Trophoblast cell (in vitro differentiated cells and primary cell): Measurements from ENCODE around the gene PTH1R.

ENCODE experiments used
- DNase-seq, 2 donors: peaks; one replicate each; pipeline ENCODE4 v3.0.0-alpha.2; 2016
- H2AFZ ChIP-seq: 2 replicates; pipeline ENCODE4 v1.6.1; 2013; ENCODE audit warnings: low read length, moderate library complexity, mild to moderate bottlenecking; ENCODE audit not compliant: insufficient read depth, poor library complexity
- H2AK5ac ChIP-seq: 2 replicates; pipeline ENCODE4 v1.6.1; 2013; ENCODE audit warnings: mild to moderate bottlenecking, low read length
- H2BK120ac ChIP-seq: 2 replicates; pipeline ENCODE4 v1.6.1; 2013; ENCODE audit warnings: low read length, mild to moderate bottlenecking, moderate library complexity; ENCODE audit not compliant: insufficient read depth, poor library complexity
- H2BK12ac ChIP-seq: 2 replicates; pipeline ENCODE4 v1.6.1; 2013; ENCODE audit warnings: mild to moderate bottlenecking, low read length, moderate library complexity
- H2BK5ac ChIP-seq: 2 replicates; pipeline ENCODE4 v1.6.1; 2013; ENCODE audit warnings: low read length, low read depth, moderate library complexity, mild to moderate bottlenecking; ENCODE audit not compliant: poor library complexity
- H3K14ac ChIP-seq: 2 replicates; pipeline ENCODE4 v1.6.1; 2013; ENCODE audit warnings: mild to moderate bottlenecking, low read length
- H3K18ac ChIP-seq: 2 replicates; pipeline ENCODE4 v1.6.1; 2013; ENCODE audit warnings: mild to moderate bottlenecking, low read length
- H3K23ac ChIP-seq: 2 replicates; pipeline ENCODE4 v1.6.1; 2013; ENCODE audit warnings: low read length
- H3K27ac ChIP-seq: 2 replicates; pipeline ENCODE4 v1.5.1; 2013; ENCODE audit warnings: low read depth, mild to moderate bottlenecking, inconsistent platforms, low read length, moderate library complexity
- H3K27me3 ChIP-seq: 2 replicates; pipeline ENCODE4 v1.6.1; 2013; ENCODE audit warnings: inconsistent platforms, mild to moderate bottlenecking, low read length, moderate library complexity; ENCODE audit not compliant: insufficient read depth
- H3K36me3 ChIP-seq, 2 experiments: 1 replicate in 1 of 2; 2 replicates in 1 of 2; pipeline ENCODE4 v1.6.1; 2013; ENCODE audit warnings: low read length in 2 of 2, mild to moderate bottlenecking in 2 of 2, moderate library complexity in 1 of 2; ENCODE audit not compliant: insufficient read depth in 2 of 2, control insufficient read depth in 1 of 2
- H3K4ac ChIP-seq: 2 replicates; pipeline ENCODE4 v1.6.1; 2013; ENCODE audit warnings: low read depth, mild to moderate bottlenecking, low read length, moderate library complexity
- H3K4me1 ChIP-seq, 2 experiments: 1 replicate in 1 of 2; 2 replicates in 1 of 2; pipeline ENCODE4 v1.6.1; 2013; ENCODE audit warnings: low read length in 2 of 2, mild to moderate bottlenecking in 2 of 2, moderate library complexity in 1 of 2; ENCODE audit not compliant: insufficient read depth in 2 of 2, control insufficient read depth in 1 of 2
- H3K4me2 ChIP-seq: 2 replicates; pipeline ENCODE4 v1.6.1; 2013; ENCODE audit warnings: inconsistent platforms, mild to moderate bottlenecking, low read length, moderate library complexity
- H3K4me3 ChIP-seq: 2 replicates; pipeline ENCODE4 v1.5.1; 2013; ENCODE audit warnings: mild to moderate bottlenecking, low read depth, low read length, inconsistent platforms
- H3K79me1 ChIP-seq: one replicate; pipeline ENCODE4 v1.6.1; 2013; ENCODE audit warnings: low read length
- H3K79me2 ChIP-seq: 2 replicates; pipeline ENCODE4 v1.6.1; 2013; ENCODE audit warnings: low read length, mild to moderate bottlenecking; ENCODE audit not compliant: control insufficient read depth, insufficient read depth, poor library complexity
- H3K9ac ChIP-seq: 2 replicates; pipeline ENCODE4 v1.6.1; 2013; ENCODE audit warnings: mild to moderate bottlenecking, low read length
- H3K9me3 ChIP-seq: 2 replicates; pipeline ENCODE4 v1.6.1; 2013; ENCODE audit warnings: low read depth, mild to moderate bottlenecking, control low read depth, inconsistent platforms, low read length; ENCODE audit not compliant: insufficient read depth
- H4K12ac ChIP-seq: 2 replicates; pipeline ENCODE4 v1.6.1; 2013; ENCODE audit warnings: low read depth, mild to moderate bottlenecking, low read length, moderate library complexity
- H4K8ac ChIP-seq: 2 replicates; pipeline ENCODE4 v1.6.1; 2013; ENCODE audit warnings: low read depth, mild to moderate bottlenecking, low read length, moderate library complexity
- H4K91ac ChIP-seq: one replicate; pipeline ENCODE4 v1.6.1; 2013; ENCODE audit warnings: low read depth, mild to moderate bottlenecking, low read length, moderate library complexity
- WGBS: extraction: QIAGEN DNeasy Blood & Tissue Kit; methylation state at CpG from one replicate; pipeline ENCODE4 v1.1.7; 2013; ENCODE audit warnings: missing lambda C conversion rate; ENCODE audit not compliant: insufficient read length, insufficient coverage; ENCODE audit errors: extremely low coverage; 5-methylcytosine and 5-hydroxymethylcytosine counted together

Gene PTH1R

GRCh38 chr3:46938118-46938517, 60.6 kb downstream of the PTH1R start:
- H3K79me1 ChIP-seq, result peaks cover 3% of the 10 kb centered on the region

GRCh38 chr3:46939578-46940445, 62.3 kb downstream of the PTH1R start:
- Histone ChIP-seq H3K23ac (no peak overlapping the region), H2BK5ac (no peak overlapping the region), H3K9me3 (peaks cover 1% of the 10 kb centered on the region), H2AK5ac (no peak overlapping the region), H3K14ac (no peak overlapping the region), H3K79me2 (peaks cover 10% of the 10 kb centered on the region), H3K79me1 (peaks cover 7% of the 10 kb centered on the region), H3K4me3 (no peak overlapping the region), H4K91ac (no peak overlapping the region), H2BK12ac (no peak overlapping the region), H3K4me1 (peaks cover 34 to 41% of the 10 kb centered on the region in 2 experiments), H3K4ac (no peak overlapping the region), H4K12ac (no peak overlapping the region), H3K36me3 (peaks cover 40 to 46% of the 10 kb centered on the region in 2 experiments), H3K9ac (no peak overlapping the region), H3K4me2 (no peak overlapping the region), H3K27me3 (no peaks in the 10 kb centered on the region), H3K27ac (no peak overlapping the region), H2BK120ac (no peak overlapping the region), H3K18ac (no peak overlapping the region), H2AFZ (no peak overlapping the region), H4K8ac (no peak overlapping the region)
- no peak for DNase-seq
- WGBS, result no CpG with 5 or more reads among the region's 12 CpGs

More at GRCh38 chr3:46938118-46938517, 60.6 kb downstream of the PTH1R start:
- Histone ChIP-seq H3K9ac (no peak overlapping the region), H4K12ac (no peak overlapping the region), H3K27ac (no peak overlapping the region), H3K4me3 (no peak overlapping the region), H3K79me2 (peaks cover 7% of the 10 kb centered on the region), H4K91ac (no peak overlapping the region), H3K27me3 (no peaks in the 10 kb centered on the region), H3K4ac (no peak overlapping the region), H3K23ac (no peak overlapping the region), H3K4me1 (peaks cover 21 to 29% of the 10 kb centered on the region in 2 experiments), H3K14ac (no peak overlapping the region), H2BK12ac (no peak overlapping the region), H2AFZ (no peak overlapping the region), H2BK120ac (no peak overlapping the region), H2AK5ac (no peak overlapping the region), H2BK5ac (no peak overlapping the region), H3K4me2 (no peak overlapping the region), H3K9me3 (peaks cover 1% of the 10 kb centered on the region), H3K18ac (no peak overlapping the region), H4K8ac (no peak overlapping the region), H3K36me3 (peaks cover 47 to 55% of the 10 kb centered on the region in 2 experiments)
- no CpG with 5 or more reads among the region's 2 CpGs for whole genome bisulfite sequencing
- DNase-seq, result no peak

- no peak for DNase-seq
- Histone ChIP-seq H3K9ac (no peak overlapping the region), H3K36me3 (peaks cover 35 to 40% of the 10 kb centered on the region in 2 experiments), H3K23ac (no peak overlapping the region), H2BK12ac (no peak overlapping the region), H4K12ac (no peak overlapping the region), H2AK5ac (no peak overlapping the region), H3K9me3 (peaks cover 1% of the 10 kb centered on the region), H2BK5ac (no peak overlapping the region), H3K4me1 (peaks cover 33 to 43% of the 10 kb centered on the region in 2 experiments), H3K4ac (peak overlapping the region; percentile 30), H3K4me3 (no peak overlapping the region), H3K79me1 (peaks cover 4% of the 10 kb centered on the region), H4K8ac (no peak overlapping the region), H4K91ac (no peak overlapping the region), H2AFZ (no peak overlapping the region), H3K27ac (no peak overlapping the region), H2BK120ac (no peak overlapping the region), H3K27me3 (no peaks in the 10 kb centered on the region), H3K14ac (no peak overlapping the region), H3K18ac (no peak overlapping the region), H3K4me2 (no peak overlapping the region), H3K79me2 (peaks cover 12% of the 10 kb centered on the region)
- WGBS, result no CpG with 5 or more reads among the region's 7 CpGs
Observed at GRCh38 chr3:46942076-46942475, 64.6 kb downstream of the PTH1R start.

- peaks cover 33 to 37% of the 10 kb centered on the region in 2 experiments for H3K36me3 ChIP-seq
- no peak overlapping the region for H4K8ac ChIP-seq
- H3K14ac ChIP-seq, result no peak overlapping the region
- H2AFZ ChIP-seq, result no peak overlapping the region
- peak overlapping the region; percentile 16 for H2AK5ac ChIP-seq
- no peak overlapping the region for H4K12ac ChIP-seq
- no peak overlapping the region for H3K4me3 ChIP-seq
- H3K18ac ChIP-seq, result peak overlapping the region; percentile 1
- peaks cover 39 to 48% of the 10 kb centered on the region in 2 experiments for H3K4me1 ChIP-seq
- H3K9me3 ChIP-seq, result peaks cover 1% of the 10 kb centered on the region
- peak overlapping the region; percentile 30 for H3K4ac ChIP-seq
- no peak overlapping the region for H2BK120ac ChIP-seq
- peaks cover 12% of the 10 kb centered on the region for H3K79me2 ChIP-seq
- WGBS, result no CpG with 5 or more reads among the region's 12 CpGs
- no peak overlapping the region for H3K27ac ChIP-seq
- H3K27me3 ChIP-seq, result no peaks in the 10 kb centered on the region
- no peak overlapping the region for H2BK12ac ChIP-seq
- no peak overlapping the region for H3K9ac ChIP-seq
- no peak overlapping the region for H4K91ac ChIP-seq
- H3K23ac ChIP-seq, result no peak overlapping the region
- H3K4me2 ChIP-seq, result no peak overlapping the region
- no peak overlapping the region for H2BK5ac ChIP-seq
- DNase-seq, result no peak
- peaks cover 4% of the 10 kb centered on the region for H3K79me1 ChIP-seq
Observed at GRCh38 chr3:46942481-46943236, 65.1 kb downstream of the PTH1R start.
